AG09309 (cell line): ENCODE results near the gene COL2A1.

Experiments used
- DNase-seq: peaks from one replicate; pipeline ENCODE4 v3.0.0-alpha.2; 2010; ENCODE audit warnings: low read depth
- H3K4me3 ChIP-seq: 2 replicates; pipeline ENCODE4 v1.5.1; 2011; ENCODE audit warnings: mild to moderate bottlenecking, low read depth, low read length, moderate library complexity; ENCODE audit not compliant: control insufficient read depth
- CTCF ChIP-seq: IDR thresholded peaks from 2 replicates; pipeline ENCODE4 v1.5.1; 2011; ENCODE audit warnings: mild to moderate bottlenecking, low read depth, low read length, inconsistent platforms; ENCODE audit not compliant: insufficient read depth, control insufficient read depth; ENCODE audit errors: missing control alignments

Gene COL2A1

GRCh38 chr12:48045061-48045846, 41.0 kb upstream of the COL2A1 start:
- TF ChIP-seq CTCF: no peak
- no peak overlapping the region for H3K4me3 ChIP-seq
- no peak for DNase-seq

- TF ChIP-seq CTCF: no peak
- DNase-seq: no peak
- no peak overlapping the region for H3K4me3 ChIP-seq
Observed at GRCh38 chr12:48044396-48044795, 40.1 kb upstream of the COL2A1 start.

GRCh38 chr12:48043771-48044170, 39.5 kb upstream of the COL2A1 start:
- TF ChIP-seq CTCF: no peak
- DNase-seq: no peak
- no peak overlapping the region for H3K4me3 ChIP-seq

GRCh38 chr12:48041591-48042423, 37.5 kb upstream of the COL2A1 start:
- TF ChIP-seq CTCF: no peak
- DNase-seq: no peak
- H3K4me3 ChIP-seq: no peak overlapping the region

GRCh38 chr12:48040354-48040753, 36.1 kb upstream of the COL2A1 start:
- TF ChIP-seq CTCF: no peak
- no peak for DNase-seq
- H3K4me3 ChIP-seq: no peak overlapping the region

GRCh38 chr12:48039151-48039550, 34.9 kb upstream of the COL2A1 start:
- no peak overlapping the region for H3K4me3 ChIP-seq
- no peak for TF ChIP-seq CTCF
- DNase-seq: no peak
